AG04449 (cell line): Measurements from ENCODE around the gene MMP3.
"Not testable (repeated sequence)": the region's sequence is repeated elsewhere in the genome, so short reads cannot be mapped to it uniquely, and the experiment has no call there.

Source experiments
- CTCF ChIA-PET: fragments of 350-600 bp; formaldehyde crosslinking; extraction: SDS; loops from one replicate; lab custom pipeline; 2021; ENCODE audit warnings: antibody characterized with exemption; lab: Yijun Ruan, JAX
- POLR2A ChIA-PET: fragments of 400-600, 350-600 bp; formaldehyde crosslinking; extraction: SDS; loops from one replicate; lab custom pipeline; 2020; ENCODE audit warnings: antibody characterized with exemption, inconsistent platforms; lab: Yijun Ruan, JAX
- DNase-seq: peaks from one replicate; pipeline ENCODE4 v3.0.0-alpha.2; 2010; ENCODE audit warnings: low read depth, low spot score
- H3K4me3 ChIP-seq: 2 replicates; pipeline ENCODE4 v1.5.1; 2011; ENCODE audit warnings: low read depth, mild to moderate bottlenecking, control low read depth, low read length
- TF ChIP-seq, protein P1 (sequence below): IDR thresholded peaks from one replicate; pipeline ENCODE4 v1.5.1; 2011; ENCODE audit warnings: mild to moderate bottlenecking, moderate library complexity, low read length, control low read depth, inconsistent platforms; ENCODE audit not compliant: insufficient read depth; ENCODE audit errors: missing control alignments

Gene MMP3

DNA sequence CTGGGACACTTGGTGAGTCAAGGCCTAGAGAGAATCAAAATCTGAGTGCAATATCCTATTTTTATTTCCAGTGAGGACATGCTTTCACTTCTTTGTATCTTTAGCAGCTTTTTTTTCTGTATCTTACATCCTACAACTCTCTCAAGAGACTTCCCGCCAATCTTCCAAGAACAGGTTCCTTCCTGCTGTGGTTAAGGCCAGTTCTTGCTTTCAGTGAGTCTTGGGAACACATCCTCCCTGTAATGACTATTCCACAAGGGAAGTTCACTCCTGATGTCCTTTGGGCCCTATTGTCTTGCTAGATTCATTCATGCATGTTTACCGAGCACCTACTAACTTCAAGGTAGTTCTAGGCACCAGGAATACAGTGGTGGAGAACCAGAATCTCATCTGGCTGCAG is 35.2 kb upstream of the MMP3 start:
- ChIA-PET POLR2A (no interaction called here), CTCF (interaction anchor here (1.4 to 2.2 kb wide), 2 partner anchors 36 to 47 kb away, joined by 3 to 7 read pairs; no protein-coding TSS in a partner anchor)
- TF ChIP-seq, protein P1, sequence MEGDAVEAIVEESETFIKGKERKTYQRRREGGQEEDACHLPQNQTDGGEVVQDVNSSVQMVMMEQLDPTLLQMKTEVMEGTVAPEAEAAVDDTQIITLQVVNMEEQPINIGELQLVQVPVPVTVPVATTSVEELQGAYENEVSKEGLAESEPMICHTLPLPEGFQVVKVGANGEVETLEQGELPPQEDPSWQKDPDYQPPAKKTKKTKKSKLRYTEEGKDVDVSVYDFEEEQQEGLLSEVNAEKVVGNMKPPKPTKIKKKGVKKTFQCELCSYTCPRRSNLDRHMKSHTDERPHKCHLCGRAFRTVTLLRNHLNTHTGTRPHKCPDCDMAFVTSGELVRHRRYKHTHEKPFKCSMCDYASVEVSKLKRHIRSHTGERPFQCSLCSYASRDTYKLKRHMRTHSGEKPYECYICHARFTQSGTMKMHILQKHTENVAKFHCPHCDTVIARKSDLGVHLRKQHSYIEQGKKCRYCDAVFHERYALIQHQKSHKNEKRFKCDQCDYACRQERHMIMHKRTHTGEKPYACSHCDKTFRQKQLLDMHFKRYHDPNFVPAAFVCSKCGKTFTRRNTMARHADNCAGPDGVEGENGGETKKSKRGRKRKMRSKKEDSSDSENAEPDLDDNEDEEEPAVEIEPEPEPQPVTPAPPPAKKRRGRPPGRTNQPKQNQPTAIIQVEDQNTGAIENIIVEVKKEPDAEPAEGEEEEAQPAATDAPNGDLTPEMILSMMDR: no peak
- no peak overlapping the region for H3K4me3 ChIP-seq
- DNase-seq: no peak

DNA sequence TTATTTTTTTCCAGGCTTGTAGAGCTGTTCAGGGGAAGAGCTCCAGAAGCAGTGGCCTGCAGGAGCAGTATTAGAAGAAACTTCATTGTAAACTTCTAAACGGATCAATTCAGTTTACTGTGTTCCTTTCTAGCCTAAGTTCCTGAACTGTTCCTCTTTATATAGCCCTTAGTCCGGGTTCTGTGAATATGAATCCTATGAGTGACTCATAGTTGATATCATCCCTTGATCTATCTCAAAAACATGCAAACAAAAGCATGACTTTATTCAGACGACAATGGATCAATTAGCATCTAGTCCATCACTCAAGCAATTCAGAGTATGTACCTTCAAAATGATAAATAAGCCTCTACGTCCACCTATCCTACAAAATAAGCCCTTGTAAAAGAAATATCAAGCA is 31.4 kb upstream of the MMP3 start, which contains the start of gene MMP12:
MMP12 (minus strand) TSS at position 131 of the 400 bp plus-strand sequence; CDS start at position 86, 45 bp downstream.
- TF ChIP-seq, protein P1: no peak
- no peak within 1 kb of the TSS for H3K4me3 ChIP-seq
- ChIA-PET CTCF (interaction anchor here (0.9 to 1.6 kb wide), 2 partner anchors 17 to 40 kb away, joined by 3 to 4 read pairs; no protein-coding TSS in a partner anchor), POLR2A (no interaction called here)
- no peak for DNase-seq

DNA sequence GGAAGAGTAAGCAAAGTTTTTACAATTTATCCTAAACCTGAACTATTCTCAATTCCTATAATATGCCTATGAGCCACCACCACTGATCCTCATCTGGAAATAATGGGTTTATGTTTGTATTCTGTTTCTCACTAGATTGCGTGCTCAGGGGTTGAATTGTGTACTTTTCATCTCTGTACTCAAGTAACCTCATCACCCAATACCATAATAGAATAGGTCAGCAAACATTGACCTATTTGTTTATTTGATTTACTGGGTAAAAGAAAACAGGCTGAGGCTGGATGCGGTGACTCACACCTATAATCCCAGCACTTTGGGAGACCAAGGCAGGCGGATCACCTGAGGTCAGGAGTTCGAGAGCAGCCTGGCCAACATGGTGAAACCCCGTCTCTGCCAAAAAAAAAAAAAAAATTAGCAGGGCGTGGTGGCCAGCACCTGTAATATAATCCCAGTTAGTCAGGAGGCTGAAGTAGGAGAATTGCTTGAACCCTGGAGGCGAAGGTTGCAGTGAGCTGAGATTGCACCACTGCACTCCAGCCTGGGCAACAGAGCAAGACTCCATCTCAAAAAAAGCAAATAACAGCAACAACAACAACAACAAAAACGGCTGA is 26.1 kb upstream of the MMP3 start:
- DNase-seq, POLR2A ChIA-PET, H3K4me3 ChIP-seq: not testable (repeated sequence)
- CTCF ChIA-PET: interaction anchor here (1.8 kb wide), 1 partner anchor 45 kb away, joined by 5 read pairs; no protein-coding TSS in a partner anchor

DNA sequence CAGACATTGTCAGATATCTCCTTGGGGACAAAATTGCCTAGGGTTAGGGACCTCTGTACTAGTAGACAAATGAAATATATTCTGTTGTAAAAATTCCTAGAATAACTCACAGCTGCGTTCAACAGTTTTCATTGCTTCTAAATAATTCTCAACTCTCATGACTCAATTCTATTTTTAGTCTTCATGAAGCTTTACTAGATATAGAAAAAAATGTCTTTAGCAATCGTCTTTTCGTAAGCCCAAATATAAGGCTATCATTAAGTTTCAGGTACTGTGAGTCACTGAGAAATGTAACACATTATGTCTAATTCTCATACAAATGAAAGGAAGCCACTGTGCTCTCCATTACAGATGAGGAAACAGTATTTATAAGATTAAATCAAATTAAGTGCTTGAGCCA is 24.9 kb upstream of the MMP3 start:
- ChIA-PET CTCF (interaction anchor here (1.8 kb wide), 1 partner anchor 47 kb away, joined by 5 read pairs; no protein-coding TSS in a partner anchor), POLR2A (no interaction called here)
- TF ChIP-seq, protein P1: no peak
- no peak for DNase-seq
- H3K4me3 ChIP-seq: no peak overlapping the region

DNA sequence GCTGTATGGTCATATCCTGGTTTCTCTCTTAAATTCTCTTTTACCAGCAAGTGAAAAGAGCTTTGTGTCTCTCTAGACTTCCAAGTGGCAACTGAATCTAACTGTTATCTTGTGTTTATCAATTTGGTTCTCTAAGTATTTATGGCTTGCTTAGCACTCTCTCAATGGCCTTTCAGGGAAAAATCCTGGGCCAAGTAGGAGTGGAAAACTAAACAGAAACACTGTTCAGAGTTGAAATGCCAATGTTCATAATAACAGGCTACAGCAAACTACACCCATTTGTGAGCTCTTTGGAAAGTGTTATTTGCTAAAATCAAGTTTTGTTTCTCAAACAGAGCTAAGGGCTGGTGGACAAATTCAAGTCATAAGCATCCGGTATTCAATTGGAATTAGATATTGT is 21.3 kb upstream of the MMP3 start:
- no peak overlapping the region for H3K4me3 ChIP-seq
- TF ChIP-seq, protein P1: no peak
- ChIA-PET POLR2A (no interaction called here), CTCF (interaction anchor here (1.0 to 1.3 kb wide), 6 partner anchors 9 to 131 kb away, joined by 3 to 5 read pairs (median 3); no protein-coding TSS in a partner anchor)
- no peak for DNase-seq

DNA sequence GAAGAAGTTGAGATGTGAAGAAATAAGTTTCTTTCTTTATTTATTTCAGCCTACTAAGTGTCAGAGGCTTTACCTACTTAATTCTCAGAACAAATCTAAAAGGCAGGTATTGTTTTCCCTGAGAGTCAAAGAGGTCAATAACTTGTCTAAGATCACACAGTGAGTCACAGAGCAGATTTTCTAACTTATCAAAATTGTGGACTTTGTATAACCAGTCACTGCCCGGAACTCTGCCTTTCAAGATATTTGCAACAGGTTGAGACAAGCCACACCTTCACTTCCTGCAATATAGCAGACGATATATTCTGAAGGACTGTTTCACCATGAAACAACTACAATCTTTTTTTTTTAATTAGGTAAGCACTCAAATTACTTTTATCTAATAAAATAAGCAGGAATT is 10.5 kb upstream of the MMP3 start:
- TF ChIP-seq, protein P1: no peak
- POLR2A ChIA-PET: no interaction called here
- no peak for DNase-seq

More for the DNA sequence above, 10.5 kb upstream of the MMP3 start:
- H3K4me3 ChIP-seq: no peak overlapping the region
- CTCF ChIA-PET: no interaction called here
